OCI-LY7 (cell line): Measurements from ENCODE around the gene SCRG1. TPM values are rescaled to one million over a fixed set of nuclear protein-coding genes. Genes with fewer than 3 reads are reported as not detected.

Source experiments
- BruUV-seq: library from RNA; stranded (reverse); fragments of 400-500 nt; replicated peaks from 2 replicates; lab custom pipeline; 2021; lab: Mats Ljungman, UMichigan
- CTCF ChIA-PET: fragments of 300-600 bp; sonication (Branson Sonifier 250); formaldehyde crosslinking; loops from one replicate; lab custom pipeline; 2022; ENCODE audit warnings: antibody characterized with exemption; ENCODE audit not compliant: unreplicated experiment; lab: Charles Lee
- POLR2A ChIA-PET: fragments of 300-600 bp; sonication (Branson Sonifier 250); formaldehyde crosslinking; loops from one replicate; lab custom pipeline; 2022; ENCODE audit warnings: antibody characterized with exemption; lab: Charles Lee
- DNase-seq: peaks from one replicate; pipeline ENCODE4 v3.0.0-alpha.2; 2015; ENCODE audit warnings: low spot score
- H2AFZ ChIP-seq: fragments of 200-600 bp; sonication (generic), shearing (Covaris generic); 2 replicates; pipeline ENCODE4 v1.6.1; 2014; ENCODE audit warnings: mild to moderate bottlenecking, antibody characterized with exemption, low read length, moderate library complexity
- H3K27ac ChIP-seq: fragments of 200-600 bp; sonication (generic); 2 replicates; pipeline ENCODE4 v1.5.1; 2014; ENCODE audit warnings: mixed run types, low read depth, mild to moderate bottlenecking, moderate library complexity, low read length, inconsistent platforms; ENCODE audit not compliant: poor library complexity, severe bottlenecking
- H3K36me3 ChIP-seq: fragments of 200-600 bp; sonication (generic); 2 replicates; pipeline ENCODE4 v1.6.1; 2014; ENCODE audit warnings: mild to moderate bottlenecking, antibody characterized with exemption, low read length, moderate library complexity, mixed read lengths; ENCODE audit not compliant: insufficient read depth
- H3K4me1 ChIP-seq: fragments of 200-600 bp; sonication (generic); 2 replicates; pipeline ENCODE4 v1.5.1; 2014; ENCODE audit warnings: mild to moderate bottlenecking, low read length; ENCODE audit not compliant: insufficient read depth, poor library complexity, severe bottlenecking
- H3K4me2 ChIP-seq: fragments of 200-600 bp; sonication (generic); 2 replicates; pipeline ENCODE4 v1.6.1; 2014; ENCODE audit warnings: mild to moderate bottlenecking, low read length
- H3K4me3 ChIP-seq: fragments of 200-600 bp; sonication (generic); 2 replicates; pipeline ENCODE4 v1.5.1; 2014; ENCODE audit warnings: mild to moderate bottlenecking, low read depth, low read length; ENCODE audit not compliant: poor library complexity, severe bottlenecking
- H3K79me2 ChIP-seq: fragments of 200-600 bp; sonication (generic); 2 replicates; pipeline ENCODE4 v1.6.1; 2016; ENCODE audit warnings: low read depth, mild to moderate bottlenecking, low read length, moderate library complexity, mixed read lengths; ENCODE audit not compliant: insufficient read depth
- H3K9me2 ChIP-seq: fragments of 200-600 bp; sonication (generic); 2 replicates; pipeline ENCODE4 v1.6.1; 2016; ENCODE audit warnings: mild to moderate bottlenecking, low read length, mixed read lengths; ENCODE audit not compliant: insufficient read depth
- H3K9me3 ChIP-seq: fragments of 200-600 bp; sonication (generic); 2 replicates; pipeline ENCODE4 v1.6.1; 2014; ENCODE audit warnings: mild to moderate bottlenecking, mixed run types, low read length, mixed read lengths
- H4K20me1 ChIP-seq: fragments of 200-600 bp; sonication (generic); 2 replicates; pipeline ENCODE4 v1.6.1; 2014; ENCODE audit warnings: mild to moderate bottlenecking, antibody characterized with exemption, low read length, moderate library complexity, mixed read lengths; ENCODE audit not compliant: insufficient read depth
- EZH2phosphoT487 ChIP-seq: fragments of 200-600 bp; sonication (generic); IDR thresholded peaks from 2 replicates; pipeline ENCODE4 v1.6.1; 2018; ENCODE audit warnings: low read depth, borderline replicate concordance, mild to moderate bottlenecking, mixed run types, antibody characterized with exemption, low read length, moderate library complexity, mixed read lengths
- intact Hi-C: fragments of 100-400 bp; cut with micrococcal nuclease; formaldehyde crosslinking; loops from one replicate; pipeline ENCODE4 v1.10.0; 2022; ENCODE audit not compliant: unreplicated experiment
- total RNA-seq, 2 experiments: library from RNA; depleted of rRNA in 1 of 2; stranded (reverse); fragments of >200 nt in 1 of 2; shearing (Covaris generic) in 1 of 2; gene quantifications; 2 replicates each; pipeline ENCODE4 v1.2.3, GENCODE V29; 2014 to 2022
- TF ChIP-seq, protein P1 (sequence below): fragments of 200-600 bp; sonication (generic); conservative IDR thresholded peaks from 2 replicates; pipeline ENCODE4 v1.5.1; 2014; ENCODE audit warnings: mild to moderate bottlenecking, antibody characterized with exemption, low read length, moderate library complexity, mixed read lengths

Gene SCRG1
- total RNA-seq, 2 experiments from 2014 or later = not detected

DNA sequence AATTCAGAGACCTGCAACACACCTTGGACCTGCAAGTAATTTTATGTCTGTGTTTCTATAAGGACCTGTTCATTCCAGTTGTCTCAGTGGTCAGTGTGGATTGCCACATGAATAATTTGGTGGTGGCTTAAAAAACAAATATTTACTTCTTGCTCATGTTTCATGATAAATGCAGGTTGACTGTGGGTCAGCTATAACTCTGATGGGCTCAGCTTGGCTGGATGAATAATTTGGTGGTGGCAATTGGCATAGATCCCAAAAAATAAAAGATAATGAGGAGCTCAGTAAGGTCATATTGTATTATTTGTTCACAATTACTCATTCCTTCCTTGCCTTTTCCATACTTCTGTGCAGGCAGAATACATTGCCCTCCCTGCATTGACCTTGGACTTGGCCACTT, 18.9 kb upstream of the SCRG1 start:
- intact Hi-C loops = loop anchor here (1.0 kb wide), 3 partner anchors 99 to 405 kb away; no protein-coding TSS in a partner anchor
- ChIA-PET POLR2A (no interaction called here), CTCF (no interaction called here)
- Histone ChIP-seq H3K9me3 (no peaks in the 10 kb centered on the region), H3K36me3 (no peaks in the 10 kb centered on the region), H3K27ac (no peak overlapping the region), H2AFZ (no peak overlapping the region), H3K4me3 (no peak overlapping the region), H3K4me1 (no peaks in the 10 kb centered on the region), H3K9me2 (no peaks in the 10 kb centered on the region), H4K20me1 (no peaks in the 10 kb centered on the region), H3K4me2 (no peak overlapping the region), H3K79me2 (no peaks in the 10 kb centered on the region)
- BruUV-seq = no TSS peak
- DNase-seq = no peak
- TF ChIP-seq EZH2phosphoT487 = no peak
- TF ChIP-seq, protein P1, sequence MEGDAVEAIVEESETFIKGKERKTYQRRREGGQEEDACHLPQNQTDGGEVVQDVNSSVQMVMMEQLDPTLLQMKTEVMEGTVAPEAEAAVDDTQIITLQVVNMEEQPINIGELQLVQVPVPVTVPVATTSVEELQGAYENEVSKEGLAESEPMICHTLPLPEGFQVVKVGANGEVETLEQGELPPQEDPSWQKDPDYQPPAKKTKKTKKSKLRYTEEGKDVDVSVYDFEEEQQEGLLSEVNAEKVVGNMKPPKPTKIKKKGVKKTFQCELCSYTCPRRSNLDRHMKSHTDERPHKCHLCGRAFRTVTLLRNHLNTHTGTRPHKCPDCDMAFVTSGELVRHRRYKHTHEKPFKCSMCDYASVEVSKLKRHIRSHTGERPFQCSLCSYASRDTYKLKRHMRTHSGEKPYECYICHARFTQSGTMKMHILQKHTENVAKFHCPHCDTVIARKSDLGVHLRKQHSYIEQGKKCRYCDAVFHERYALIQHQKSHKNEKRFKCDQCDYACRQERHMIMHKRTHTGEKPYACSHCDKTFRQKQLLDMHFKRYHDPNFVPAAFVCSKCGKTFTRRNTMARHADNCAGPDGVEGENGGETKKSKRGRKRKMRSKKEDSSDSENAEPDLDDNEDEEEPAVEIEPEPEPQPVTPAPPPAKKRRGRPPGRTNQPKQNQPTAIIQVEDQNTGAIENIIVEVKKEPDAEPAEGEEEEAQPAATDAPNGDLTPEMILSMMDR = no peak

DNA sequence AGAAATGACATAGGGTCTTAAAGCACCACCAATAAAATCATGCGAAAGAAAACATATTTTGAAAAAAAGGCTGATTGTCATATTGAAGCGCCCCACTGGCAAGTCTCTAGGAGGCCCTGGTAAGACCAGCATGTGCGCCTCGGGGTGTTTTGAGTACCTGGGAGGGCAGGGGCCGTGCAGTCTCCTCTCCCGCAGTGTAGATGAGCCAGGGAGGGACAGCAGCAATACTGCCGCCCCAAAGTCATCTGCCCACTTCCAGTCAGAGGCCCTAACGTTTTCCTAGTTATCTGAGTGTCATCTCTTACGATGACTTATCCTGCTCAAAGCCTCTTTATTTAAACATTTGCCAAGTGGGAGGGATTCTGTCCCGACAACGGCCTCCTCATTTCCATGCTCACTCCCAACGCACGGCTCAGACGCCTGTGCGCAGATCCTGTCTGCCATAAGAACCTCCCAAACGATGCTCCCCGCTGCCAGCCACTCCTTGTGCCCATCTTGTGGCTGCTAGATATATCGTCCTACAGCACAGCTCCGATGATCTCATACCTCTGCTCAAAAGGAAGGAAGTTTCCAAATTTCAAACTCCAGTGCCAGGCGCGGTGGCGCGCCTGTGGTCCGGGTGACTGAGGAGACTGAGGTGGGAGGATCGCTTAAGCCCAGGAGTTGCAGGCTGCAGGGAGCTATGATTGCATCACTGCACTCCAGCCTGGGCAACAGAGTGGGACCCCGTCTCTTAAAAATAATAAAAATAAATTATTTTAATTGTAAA, 17.2 kb upstream of the SCRG1 start:
- no peaks in the 10 kb centered on the region for H3K79me2 ChIP-seq
- CTCF ChIA-PET = no interaction called here
- H3K4me3 ChIP-seq = no peak overlapping the region
- no peak overlapping the region for H3K4me2 ChIP-seq
- no peak overlapping the region for H3K27ac ChIP-seq
- intact Hi-C loops = no loop called here
- no peaks in the 10 kb centered on the region for H3K36me3 ChIP-seq
- no peak for DNase-seq
- no peaks in the 10 kb centered on the region for H4K20me1 ChIP-seq
- no peaks in the 10 kb centered on the region for H3K9me3 ChIP-seq
- H3K4me1 ChIP-seq = no peaks in the 10 kb centered on the region
- no TSS peak for BruUV-seq
- POLR2A ChIA-PET = interaction anchor here (0.8 kb wide), 1 partner anchor 45 kb away, joined by 3 read pairs; no protein-coding TSS in a partner anchor
- H3K9me2 ChIP-seq = no peaks in the 10 kb centered on the region
- no peak overlapping the region; the same call in 1 of the 2 replicates for H2AFZ ChIP-seq
- no peak for TF ChIP-seq EZH2phosphoT487
- TF ChIP-seq, protein P1 = no peak

DNA sequence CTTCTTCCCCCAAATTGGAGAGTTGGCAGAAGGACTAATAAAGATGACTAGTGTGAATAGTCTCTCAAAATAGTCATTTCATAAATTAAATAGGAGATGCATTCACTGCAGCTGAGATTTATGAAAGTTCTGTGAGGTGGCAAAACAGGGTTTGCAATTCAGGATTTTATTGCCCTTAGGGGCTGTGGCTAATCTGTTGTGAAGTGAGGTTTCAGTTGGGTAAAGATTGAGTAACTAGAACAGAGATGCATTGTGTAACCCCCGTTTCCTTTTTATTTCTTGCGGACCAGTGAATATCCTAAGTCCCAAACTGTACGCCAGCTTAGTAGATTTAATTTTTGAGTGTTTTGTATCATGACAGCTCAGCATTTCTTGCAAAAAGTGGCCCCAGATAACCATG, 16.2 kb upstream of the SCRG1 start:
- ChIA-PET CTCF (no interaction called here), POLR2A (interaction anchor here (0.7 kb wide), 1 partner anchor 391 kb away, joined by 3 read pairs; no protein-coding TSS in a partner anchor)
- no peaks in the 10 kb centered on the region for H3K4me1 ChIP-seq
- TF ChIP-seq EZH2phosphoT487 = no peak
- TF ChIP-seq, protein P1 = no peak
- no peak for DNase-seq
- no peaks in the 10 kb centered on the region for H4K20me1 ChIP-seq
- no peaks in the 10 kb centered on the region for H3K36me3 ChIP-seq
- no peaks in the 10 kb centered on the region for H3K79me2 ChIP-seq
- intact Hi-C loops = no loop called here
- H3K4me3 ChIP-seq = no peak overlapping the region
- no peak overlapping the region for H2AFZ ChIP-seq
- no peak overlapping the region for H3K27ac ChIP-seq
- H3K9me3 ChIP-seq = no peaks in the 10 kb centered on the region
- no peak overlapping the region for H3K4me2 ChIP-seq
- H3K9me2 ChIP-seq = no peaks in the 10 kb centered on the region
- BruUV-seq = no TSS peak
